BLaER1 treated with 17β-estradiol and CSF1 and Interleukin-3, amounts not matched to agents 10 nM and 100 nM (cell line): Measurements from ENCODE around the gene POM121L2.

Source experiments
- H3K27ac ChIP-seq, 11 experiments: shearing (Covaris generic); formaldehyde crosslinking; 2 replicates each; pipeline ENCODE4 v1.8.1; 2022
- H3K27me3 ChIP-seq, 11 experiments: shearing (Covaris generic); formaldehyde crosslinking; 2 replicates each; pipeline ENCODE4 v1.8.1; 2022
- H3K36me3 ChIP-seq, 11 experiments: shearing (Covaris generic); formaldehyde crosslinking; 2 replicates each; pipeline ENCODE4 v1.8.1; 2022
- H3K4me1 ChIP-seq, 10 experiments: shearing (Covaris generic); formaldehyde crosslinking; 2 replicates each; pipeline ENCODE4 v1.8.1; 2022
- H3K4me2 ChIP-seq, 11 experiments: shearing (Covaris generic); formaldehyde crosslinking; 2 replicates each; pipeline ENCODE4 v1.8.1; 2022
- H3K4me3 ChIP-seq, 10 experiments: shearing (Covaris generic); formaldehyde crosslinking; 2 replicates each; pipeline ENCODE4 v1.8.1; 2022
- H3K9ac ChIP-seq, 11 experiments: shearing (Covaris generic); formaldehyde crosslinking; 2 replicates each; pipeline ENCODE4 v1.8.1; 2022
- H3K9me3 ChIP-seq, 11 experiments: shearing (Covaris generic); formaldehyde crosslinking; replicated peaks in 1 of 11; 2 replicates each; pipeline ENCODE4 v1.8.1; 2022
- H4K20me1 ChIP-seq, 11 experiments: shearing (Covaris generic); formaldehyde crosslinking; 2 replicates each; pipeline ENCODE4 v1.8.1; 2022
- Cebpa-rat ChIP-seq, 11 experiments: shearing (Covaris generic); IDR thresholded peaks; 2 replicates each; pipeline ENCODE4 v1.8.1; 2022

Gene POM121L2

DNA sequence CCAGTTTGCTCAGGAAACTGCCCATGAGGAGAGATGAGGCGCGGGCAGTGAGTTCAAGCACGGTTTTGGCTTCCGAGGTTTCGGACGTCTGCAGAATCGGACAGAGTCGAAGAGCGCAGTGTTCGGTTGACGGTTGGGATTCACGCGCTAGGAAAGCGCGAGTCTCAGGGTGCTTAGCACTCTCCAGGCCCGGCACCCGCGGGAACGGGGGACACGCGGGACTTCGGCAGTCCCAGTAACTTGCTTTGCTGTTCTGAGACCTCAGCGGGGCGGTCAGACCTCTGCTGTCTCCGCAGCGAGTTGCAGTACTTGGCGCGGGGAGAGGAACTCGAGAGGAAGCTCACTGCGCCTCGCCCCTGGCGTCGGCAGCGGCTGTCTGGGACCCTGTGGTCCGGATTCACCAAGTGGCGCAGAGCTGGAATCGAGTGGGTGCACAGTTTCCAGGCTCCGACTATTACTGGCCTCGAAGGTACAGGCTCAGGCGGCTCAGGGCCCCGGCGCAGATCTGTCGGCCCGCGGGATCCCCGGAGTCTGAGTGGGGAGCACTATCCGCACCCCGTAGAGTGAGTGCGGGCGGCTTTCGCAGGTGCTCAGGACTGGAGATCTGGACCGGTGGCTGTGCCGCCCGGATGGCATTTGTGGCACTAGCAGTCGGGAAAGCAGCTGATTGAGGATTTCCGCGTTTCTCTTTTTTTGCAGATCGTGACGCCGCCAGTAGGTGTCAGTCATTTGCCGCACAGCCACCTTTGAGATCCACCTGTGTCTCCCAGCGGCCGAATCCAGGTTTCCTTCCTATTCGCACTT, at the start of gene POM121L2:
Gene POM121L2 (minus strand): TSS at position 128 of the 804 bp plus-strand sequence. CDS start 103 bp downstream, at position 25.
- Histone ChIP-seq H3K9ac (peak within 1 kb of the TSS; percentile 58 to 77 (median 70)), H3K27me3 (peaks cover 0 to 21% (median 14%) of the 10 kb centered on the region in 11 experiments; a peak in 14 of 22 replicates)

GRCh38 chr6:27359231-27359630, 47.2 kb upstream of the POM121L2 start:
- no peak for TF ChIP-seq Cebpa-rat (IDR thresholded peaks at IDR 0.05)
- Histone ChIP-seq H3K27me3 (no peaks in the 10 kb centered on the region), H3K4me3 (no peak overlapping the region; a peak in 1 of 20 replicates), H3K9ac (no peak overlapping the region), H3K27ac (no peak overlapping the region), H3K9me3 (peaks cover 36 to 69% (median 48%) of the 10 kb centered on the region in 11 experiments), H3K36me3 (0 out of 22 replicates have a peak, but pooled peaks cover 0 to 3% (median 0%) of the 10 kb centered on the region in 11 experiments), H3K4me2 (no peak overlapping the region), H4K20me1 (no peaks in the 10 kb centered on the region), H3K4me1 (no peaks in the 10 kb centered on the region)

More for the DNA sequence above, at the start of gene POM121L2:
- H3K9me3 ChIP-seq, result peaks cover 9 to 23% (median 15%) of the 10 kb centered on the region in 11 experiments; a peak in 21 of 22 replicates
- TF ChIP-seq Cebpa-rat (IDR thresholded peaks at IDR 0.05), result no peak
- peak within 1 kb of the TSS; percentile 55 to 84 (median 76) for H3K4me2 ChIP-seq
- peaks cover 0 to 5% (median 0%) of the 10 kb centered on the region in 10 experiments; a peak in 1 of 20 replicates for H3K4me1 ChIP-seq
- peak within 1 kb of the TSS; percentile 52 to 74 (median 65) for H3K4me3 ChIP-seq
- H4K20me1 ChIP-seq, result no peaks in the 10 kb centered on the region
- H3K27ac ChIP-seq, result peak within 1 kb of the TSS in 7 of 11 experiments; percentile 39 to 67 (median 58); a peak in 13 of 22 replicates
- H3K36me3 ChIP-seq, result no peaks in the 10 kb centered on the region

- H3K9ac ChIP-seq, result no peak overlapping the region
- H3K27me3 ChIP-seq, result no peaks in the 10 kb centered on the region
- H4K20me1 ChIP-seq, result no peaks in the 10 kb centered on the region
- H3K36me3 ChIP-seq, result 0 out of 22 replicates have a peak, but pooled peaks cover 0 to 3% (median 0%) of the 10 kb centered on the region in 11 experiments
- no peak overlapping the region for H3K27ac ChIP-seq
- TF ChIP-seq Cebpa-rat (IDR thresholded peaks at IDR 0.05), result no peak
- H3K4me2 ChIP-seq, result no peak overlapping the region
- H3K4me1 ChIP-seq, result no peaks in the 10 kb centered on the region
- peaks cover 36 to 69% (median 49%) of the 10 kb centered on the region in 11 experiments for H3K9me3 ChIP-seq
- no peak overlapping the region; a peak in 1 of 20 replicates for H3K4me3 ChIP-seq
Observed at GRCh38 chr6:27358786-27359185, 46.7 kb upstream of the POM121L2 start.

DNA sequence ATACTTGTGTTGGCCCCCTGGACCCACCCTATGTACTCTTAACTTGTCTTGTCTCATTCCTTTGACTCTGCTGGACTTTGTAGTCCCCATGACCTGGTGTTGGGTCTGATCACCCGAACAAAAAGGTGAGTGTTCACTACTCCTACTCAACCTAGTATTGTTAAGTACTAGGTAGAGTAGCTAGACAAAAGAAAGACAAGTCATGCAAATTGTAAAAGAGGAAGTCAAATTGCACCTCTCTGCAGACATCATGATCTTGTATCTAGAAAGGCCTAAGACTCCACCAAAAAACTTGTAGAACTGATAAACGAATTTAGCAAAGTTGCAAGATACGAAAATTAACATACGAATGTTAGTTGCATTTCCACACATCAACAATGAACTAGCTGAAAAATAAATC, 40.8 kb upstream of the POM121L2 start:
- H3K9me3 ChIP-seq, result peaks cover 30 to 52% (median 44%) of the 10 kb centered on the region in 11 experiments
- no peak overlapping the region for H3K9ac ChIP-seq
- no peaks in the 10 kb centered on the region for H3K36me3 ChIP-seq
- no peak overlapping the region for H3K4me3 ChIP-seq
- no peak overlapping the region for H3K27ac ChIP-seq
- TF ChIP-seq Cebpa-rat (IDR thresholded peaks at IDR 0.05), result no peak
- no peaks in the 10 kb centered on the region for H3K4me1 ChIP-seq
- no peaks in the 10 kb centered on the region for H3K27me3 ChIP-seq
- H3K4me2 ChIP-seq, result no peak overlapping the region
- no peaks in the 10 kb centered on the region for H4K20me1 ChIP-seq

DNA sequence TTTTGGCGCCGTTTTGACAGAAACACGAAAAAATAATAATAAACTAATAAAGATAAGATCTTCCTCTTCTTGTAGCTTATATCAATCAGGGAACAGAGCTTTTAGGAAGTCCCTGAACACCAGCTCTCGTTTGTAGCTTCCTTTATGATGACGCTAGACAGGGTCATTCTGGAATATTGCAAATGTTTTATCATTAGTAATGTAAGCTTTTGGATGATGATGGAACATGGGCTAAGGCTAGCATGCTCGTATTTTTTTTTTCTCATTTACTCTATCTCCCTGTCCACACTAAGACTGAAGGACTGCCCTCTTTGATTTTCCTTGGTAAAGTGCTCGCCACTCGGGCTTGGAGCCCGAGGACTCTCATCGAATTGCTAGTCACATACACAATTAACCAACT, 22.1 kb upstream of the POM121L2 start:
- no peak overlapping the region for H3K4me3 ChIP-seq
- H3K27ac ChIP-seq, result no peak overlapping the region
- TF ChIP-seq Cebpa-rat (IDR thresholded peaks at IDR 0.05), result no peak
- no peaks in the 10 kb centered on the region for H3K4me1 ChIP-seq
- H3K27me3 ChIP-seq, result no peaks in the 10 kb centered on the region
- H4K20me1 ChIP-seq, result no peaks in the 10 kb centered on the region
- peaks cover 0 to 20% (median 0%) of the 10 kb centered on the region in 11 experiments; a peak in 6 of 22 replicates for H3K9me3 ChIP-seq
- H3K9ac ChIP-seq, result no peak overlapping the region
- H3K4me2 ChIP-seq, result no peak overlapping the region
- no peaks in the 10 kb centered on the region for H3K36me3 ChIP-seq

GRCh38 chr6:27333642-27334040, 21.6 kb upstream of the POM121L2 start:
- Histone ChIP-seq H3K36me3 (no peaks in the 10 kb centered on the region), H3K9ac (no peak overlapping the region), H3K4me2 (no peak overlapping the region), H3K4me1 (no peaks in the 10 kb centered on the region), H3K27ac (no peak overlapping the region), H3K4me3 (no peak overlapping the region), H4K20me1 (no peaks in the 10 kb centered on the region), H3K9me3 (peaks cover 0 to 20% (median 3%) of the 10 kb centered on the region in 11 experiments; a peak in 8 of 22 replicates), H3K27me3 (no peaks in the 10 kb centered on the region)
- no peak for TF ChIP-seq Cebpa-rat (IDR thresholded peaks at IDR 0.05)

DNA sequence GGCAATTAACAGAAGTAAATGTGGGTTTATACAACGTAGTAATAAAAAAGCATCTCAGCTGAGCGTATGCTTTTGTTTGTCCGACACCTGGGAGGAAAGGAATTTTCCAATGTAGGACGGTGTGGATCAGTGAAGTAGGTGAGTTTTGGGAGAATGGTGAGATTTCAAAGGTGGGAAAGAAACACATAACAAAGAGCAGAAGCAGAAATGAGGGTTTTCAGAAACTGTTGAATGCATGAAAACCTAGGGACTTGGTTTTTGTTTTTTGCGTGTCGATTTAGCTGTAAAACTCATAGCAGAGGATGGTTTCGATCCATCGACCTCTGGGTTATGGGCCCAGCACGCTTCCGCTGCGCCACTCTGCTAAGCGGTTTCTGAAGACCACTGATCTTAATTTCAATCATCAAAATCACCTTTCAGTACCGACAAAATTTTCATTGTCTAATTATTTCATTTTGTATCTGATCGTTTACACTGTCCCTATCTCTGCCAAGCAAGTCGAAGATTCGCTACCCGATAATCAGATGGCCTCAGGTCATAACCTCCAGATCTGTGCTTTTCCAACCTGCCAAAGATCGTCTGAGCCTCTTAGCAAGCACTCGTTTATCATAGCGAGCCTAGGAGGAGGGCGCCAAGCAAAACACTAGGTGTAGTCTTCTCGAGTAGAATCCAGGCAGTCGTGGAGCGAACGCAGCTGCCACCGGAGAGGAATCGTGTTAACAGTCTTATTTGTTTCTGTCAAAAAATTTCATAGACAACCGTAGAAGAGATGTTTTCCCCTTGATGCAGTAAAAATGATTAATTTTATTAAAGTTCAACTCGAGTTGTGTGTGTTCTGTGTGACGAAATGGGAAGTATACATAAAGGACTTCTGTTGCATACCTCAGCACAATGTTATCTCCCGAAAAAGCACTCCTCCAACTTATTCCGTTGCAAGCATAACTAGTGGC, 20.9 kb upstream of the POM121L2 start:
- Histone ChIP-seq H3K36me3 (no peaks in the 10 kb centered on the region), H3K9me3 (peaks cover 0 to 20% (median 5%) of the 10 kb centered on the region in 11 experiments; a peak in 9 of 22 replicates), H4K20me1 (no peaks in the 10 kb centered on the region), H3K9ac (no peak overlapping the region), H3K4me3 (no peak overlapping the region), H3K27ac (no peak overlapping the region), H3K4me1 (no peaks in the 10 kb centered on the region), H3K4me2 (no peak overlapping the region), H3K27me3 (no peaks in the 10 kb centered on the region)
- no peak for TF ChIP-seq Cebpa-rat (IDR thresholded peaks at IDR 0.05)

DNA sequence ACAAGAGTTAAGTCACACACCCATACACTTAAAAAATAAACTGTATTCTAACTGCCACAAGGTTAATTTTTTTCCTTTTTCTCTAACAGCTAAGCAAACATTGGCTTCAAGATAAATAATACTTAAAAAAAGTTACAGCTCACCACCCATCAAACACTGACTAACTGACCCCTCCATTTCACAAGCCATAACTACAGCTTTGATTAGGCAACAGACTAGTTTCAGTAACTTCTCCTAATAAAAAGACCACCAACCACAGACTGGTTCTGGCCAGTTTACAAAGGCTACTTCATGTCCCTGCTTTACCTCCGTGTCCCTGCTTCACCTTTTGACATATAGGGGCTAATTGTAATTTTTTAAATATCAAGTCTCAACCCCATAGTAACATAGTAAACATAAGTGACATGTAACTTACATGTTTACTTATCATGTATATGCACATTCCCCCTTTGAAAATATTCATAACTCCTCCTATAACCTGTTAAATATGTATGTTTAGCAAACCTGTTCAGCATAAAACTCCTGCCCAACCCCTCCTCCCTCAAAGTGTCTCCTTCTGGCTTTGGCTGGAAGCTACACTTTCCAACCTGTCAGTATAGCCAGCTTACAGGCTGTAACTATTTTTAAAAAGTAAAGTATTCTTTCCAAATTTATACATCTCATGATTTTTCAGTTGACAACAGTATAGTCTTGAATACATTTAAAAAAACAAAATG, 15.1 kb upstream of the POM121L2 start:
- no peak overlapping the region for H3K4me3 ChIP-seq
- no peak for TF ChIP-seq Cebpa-rat (IDR thresholded peaks at IDR 0.05)
- no peaks in the 10 kb centered on the region for H3K36me3 ChIP-seq

More for the DNA sequence above, 15.1 kb upstream of the POM121L2 start:
- no peak overlapping the region for H3K27ac ChIP-seq
- no peaks in the 10 kb centered on the region for H4K20me1 ChIP-seq
- H3K27me3 ChIP-seq, result no peaks in the 10 kb centered on the region
- no peak overlapping the region for H3K9ac ChIP-seq
- H3K9me3 ChIP-seq, result peaks cover 0 to 15% (median 0%) of the 10 kb centered on the region in 11 experiments; a peak in 6 of 22 replicates
- H3K4me2 ChIP-seq, result no peak overlapping the region
- no peaks in the 10 kb centered on the region for H3K4me1 ChIP-seq
